GM12865 (cell line): ENCODE results near the gene UBXN4.

Experiments
- DNase-seq: peaks from one replicate; pipeline ENCODE4 v3.0.0; 2010; ENCODE audit warnings: low read depth
- H3K4me3 ChIP-seq: 2 replicates; pipeline ENCODE4 v1.5.1; 2011; ENCODE audit warnings: mild to moderate bottlenecking, low read depth, low read length, control low read depth
- TF ChIP-seq, protein P1 (sequence below): IDR thresholded peaks from 2 replicates; pipeline ENCODE4 v1.5.1; 2011; ENCODE audit warnings: low read length, control low read depth, low read depth, inconsistent platforms; ENCODE audit not compliant: insufficient read depth; ENCODE audit errors: missing control alignments

Gene UBXN4

DNA sequence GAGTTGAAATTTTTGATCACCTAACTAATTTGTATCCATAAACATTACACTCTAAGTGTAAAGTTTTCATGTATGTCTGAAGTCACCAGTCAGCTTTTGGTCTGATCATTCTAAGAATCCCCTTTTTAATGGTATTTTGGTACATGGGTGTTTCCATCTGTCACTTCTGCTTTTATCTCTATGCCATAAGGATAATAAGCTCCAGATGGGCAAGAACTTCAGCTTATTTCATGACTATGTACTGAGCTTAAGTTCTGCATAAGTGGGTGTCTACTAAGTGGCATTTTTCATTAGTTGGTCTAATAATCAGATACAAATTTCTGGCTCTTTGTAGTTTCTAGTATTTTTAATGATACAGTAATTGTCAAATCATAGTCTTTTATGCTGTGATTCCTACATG lies 20.4 kb downstream of the UBXN4 start:
- DNase-seq = no peak
- TF ChIP-seq, protein P1, sequence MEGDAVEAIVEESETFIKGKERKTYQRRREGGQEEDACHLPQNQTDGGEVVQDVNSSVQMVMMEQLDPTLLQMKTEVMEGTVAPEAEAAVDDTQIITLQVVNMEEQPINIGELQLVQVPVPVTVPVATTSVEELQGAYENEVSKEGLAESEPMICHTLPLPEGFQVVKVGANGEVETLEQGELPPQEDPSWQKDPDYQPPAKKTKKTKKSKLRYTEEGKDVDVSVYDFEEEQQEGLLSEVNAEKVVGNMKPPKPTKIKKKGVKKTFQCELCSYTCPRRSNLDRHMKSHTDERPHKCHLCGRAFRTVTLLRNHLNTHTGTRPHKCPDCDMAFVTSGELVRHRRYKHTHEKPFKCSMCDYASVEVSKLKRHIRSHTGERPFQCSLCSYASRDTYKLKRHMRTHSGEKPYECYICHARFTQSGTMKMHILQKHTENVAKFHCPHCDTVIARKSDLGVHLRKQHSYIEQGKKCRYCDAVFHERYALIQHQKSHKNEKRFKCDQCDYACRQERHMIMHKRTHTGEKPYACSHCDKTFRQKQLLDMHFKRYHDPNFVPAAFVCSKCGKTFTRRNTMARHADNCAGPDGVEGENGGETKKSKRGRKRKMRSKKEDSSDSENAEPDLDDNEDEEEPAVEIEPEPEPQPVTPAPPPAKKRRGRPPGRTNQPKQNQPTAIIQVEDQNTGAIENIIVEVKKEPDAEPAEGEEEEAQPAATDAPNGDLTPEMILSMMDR = no peak
- no peak overlapping the region for H3K4me3 ChIP-seq

DNA sequence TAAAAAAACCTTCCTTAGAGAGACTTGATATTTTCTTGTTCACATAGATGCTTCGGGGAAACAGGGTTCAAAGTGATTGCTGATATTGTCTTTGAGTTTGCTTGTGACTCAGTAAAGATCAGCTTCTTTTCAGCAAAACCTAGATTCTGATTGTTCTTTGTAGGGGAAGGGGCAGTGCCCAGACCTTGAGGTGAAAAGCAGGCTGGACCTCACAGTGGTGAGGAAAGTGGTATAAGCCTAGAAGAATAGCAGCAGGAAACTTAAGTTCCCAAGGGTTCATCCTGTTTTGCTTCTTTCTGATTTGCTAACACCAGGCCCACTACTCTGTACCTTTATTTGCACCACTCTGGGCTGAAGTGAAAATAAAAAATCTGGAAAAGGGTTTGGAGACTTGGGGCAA lies 20.9 kb downstream of the UBXN4 start:
- H3K4me3 ChIP-seq = no peak overlapping the region
- TF ChIP-seq, protein P1 = no peak
- no peak for DNase-seq

DNA sequence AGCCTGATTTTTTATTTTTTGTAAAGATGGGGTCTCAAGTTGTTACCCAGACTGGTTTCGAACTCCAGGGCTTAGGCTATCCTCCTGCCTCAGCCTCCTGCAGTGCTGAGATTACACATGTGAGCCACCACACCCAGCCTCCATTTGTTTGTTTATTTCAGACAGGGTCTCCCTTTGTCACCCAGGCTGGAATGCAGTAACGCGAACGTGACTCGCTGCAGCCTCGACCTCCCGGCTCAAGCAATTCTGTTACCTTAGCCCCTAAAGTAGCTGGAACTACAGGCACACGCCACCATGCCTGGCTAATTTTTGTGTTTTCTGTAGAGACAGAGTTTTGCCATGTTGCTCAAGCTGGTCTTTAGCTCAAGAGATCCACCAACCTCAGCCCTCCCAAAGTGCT lies 27.2 kb downstream of the UBXN4 start:
- TF ChIP-seq, protein P1 = no peak
- no peak for DNase-seq
- H3K4me3 ChIP-seq = no peak overlapping the region

DNA sequence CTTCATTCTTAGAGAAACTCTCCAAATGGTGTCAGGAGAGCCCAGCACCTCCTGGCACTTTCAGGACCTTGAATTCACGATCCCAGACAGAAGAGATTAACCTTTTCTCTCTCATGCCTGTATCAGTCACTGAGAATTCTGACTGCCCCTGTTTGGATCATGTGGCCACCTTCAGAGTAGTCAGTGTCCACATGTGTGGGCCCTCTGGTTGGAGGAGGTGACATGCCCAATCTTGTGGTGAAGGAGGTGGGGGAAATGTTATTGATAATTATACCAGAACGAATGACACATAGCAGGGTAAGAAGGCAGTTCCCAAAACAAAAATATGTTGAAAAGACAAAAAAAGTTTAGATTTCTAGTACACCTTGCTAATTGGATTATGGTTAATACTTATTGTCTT lies 31.7 kb downstream of the UBXN4 start:
- DNase-seq = no peak
- TF ChIP-seq, protein P1 = no peak

DNA sequence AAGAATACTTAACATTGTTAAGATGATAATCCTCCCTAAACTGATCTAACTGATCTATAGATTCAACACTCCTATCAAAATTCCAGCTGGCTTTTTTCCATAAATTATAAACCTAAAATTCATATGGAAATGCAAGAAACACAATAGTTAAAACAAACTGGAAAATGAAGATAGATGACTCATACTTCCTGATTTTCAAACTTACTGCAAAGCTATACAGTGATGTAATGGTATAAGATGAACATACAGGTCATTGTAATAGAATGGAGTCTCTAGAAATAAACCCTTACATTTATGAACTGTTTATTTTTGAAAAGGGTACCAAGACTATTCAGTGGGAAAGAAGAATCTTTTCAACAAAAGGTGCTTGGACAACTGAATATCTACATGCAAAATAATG lies 32.3 kb downstream of the UBXN4 start:
- no peak overlapping the region for H3K4me3 ChIP-seq
- TF ChIP-seq, protein P1 = no peak
- no peak for DNase-seq

More for the DNA sequence above, 31.7 kb downstream of the UBXN4 start:
- no peak overlapping the region for H3K4me3 ChIP-seq

DNA sequence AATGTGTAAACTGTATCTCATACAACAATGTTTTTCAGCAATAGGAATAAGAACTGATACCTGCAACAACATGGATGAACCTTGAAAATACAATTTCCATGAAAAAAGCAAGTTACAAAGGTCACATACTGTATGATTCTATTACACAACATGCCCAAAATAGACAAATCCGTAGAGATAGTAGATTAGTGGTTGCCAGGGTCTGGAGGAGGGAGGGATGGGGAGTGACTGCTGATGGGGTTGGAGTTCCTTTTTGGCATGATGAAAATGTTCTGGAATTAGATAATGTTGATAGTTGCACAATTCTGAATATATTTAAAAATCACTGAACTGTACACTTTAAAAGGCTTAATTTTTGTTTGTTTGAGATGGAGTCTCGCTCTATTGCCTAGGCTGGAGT lies 33.8 kb downstream of the UBXN4 start:
- H3K4me3 ChIP-seq = no peak overlapping the region
- TF ChIP-seq, protein P1 = no peak
- DNase-seq = no peak

DNA sequence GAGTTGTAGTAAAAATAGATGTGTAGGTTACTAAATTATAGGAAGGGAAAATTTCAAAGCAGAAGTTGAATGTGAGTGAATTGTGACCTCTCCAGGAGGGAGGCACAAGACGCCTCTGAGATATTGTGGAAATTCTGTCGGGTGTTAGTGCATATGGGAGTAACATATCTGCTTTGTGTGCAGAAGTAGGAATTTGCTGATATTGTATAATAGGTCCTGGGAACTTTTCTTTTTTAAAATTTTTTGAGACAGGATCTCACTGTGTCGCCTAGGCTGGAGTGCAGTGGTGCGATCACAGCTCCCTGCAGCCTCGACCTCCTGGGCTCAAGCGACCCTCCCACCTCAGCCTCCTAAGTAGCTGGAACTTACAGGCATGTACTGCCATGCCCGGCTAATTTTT lies 34.7 kb downstream of the UBXN4 start:
- no peak overlapping the region for H3K4me3 ChIP-seq
- no peak for DNase-seq
- TF ChIP-seq, protein P1 = no peak
